ENCODE results near the gene SMARCC2.

- no peak for TF ChIP-seq SUZ12 (IDR thresholded peaks at IDR 0.05)
- no peak for TF ChIP-seq L3MBTL2 (conservative IDR thresholded peaks at IDR 0.05)
- TF ChIP-seq CTBP1 (IDR thresholded peaks at IDR 0.05; ENCODE audit: borderline replicate concordance), result no peak
- no peak for TF ChIP-seq ELF4 (IDR thresholded peaks at IDR 0.05)
- TF ChIP-seq ARNT (IDR thresholded peaks at IDR 0.05), result no peak
These were observed 25.5 kb downstream of the SMARCC2 start for GRCh38 chr12:56163533-56164344.

All from HEK293T (cell line).